ENCODE measurements around the gene PPP1R13L. TPM values are rescaled to one million over a fixed set of nuclear protein-coding genes. Genes with fewer than 3 reads are reported as not detected.

The PPP1R13L gene
- polyA plus RNA-seq, 3 donors from 2014 or later: 0.08 to 0.84 TPM; not detected in 1

- DNase-seq: no peak
- Mint-ChIP-seq H3K27me3 (ENCODE audit: low read depth in 3 of 3) (peaks cover 0 to 1% (median 0%) of the 10 kb centered on the region in 3 donors), H3K4me1 (peaks cover 0 to 2% of the 10 kb centered on the region in 2 donors), H3K36me3 (peaks cover 0 to 10% (median 8%) of the 10 kb centered on the region in 3 donors), H3K4me3 (no peak overlapping the region), H3K9me3 (no peaks in the 10 kb centered on the region), H3K27ac (no peak overlapping the region)
These were observed 54.3 kb downstream of the PPP1R13L start for GRCh38 chr19:45350477-45351058.

- Mint-ChIP-seq H3K36me3 (peaks cover 0 to 8% (median 6%) of the 10 kb centered on the region in 3 donors), H3K27ac (no peak overlapping the region), H3K9me3 (no peaks in the 10 kb centered on the region), H3K4me1 (peaks cover 0 to 2% of the 10 kb centered on the region in 2 donors), H3K4me3 (no peak overlapping the region), H3K27me3 (ENCODE audit: low read depth in 3 of 3) (peaks cover 0 to 4% (median 0%) of the 10 kb centered on the region in 3 donors)
- DNase-seq: no peak
These were observed 55.4 kb downstream of the PPP1R13L start for GRCh38 chr19:45349430-45349941.

DNA sequence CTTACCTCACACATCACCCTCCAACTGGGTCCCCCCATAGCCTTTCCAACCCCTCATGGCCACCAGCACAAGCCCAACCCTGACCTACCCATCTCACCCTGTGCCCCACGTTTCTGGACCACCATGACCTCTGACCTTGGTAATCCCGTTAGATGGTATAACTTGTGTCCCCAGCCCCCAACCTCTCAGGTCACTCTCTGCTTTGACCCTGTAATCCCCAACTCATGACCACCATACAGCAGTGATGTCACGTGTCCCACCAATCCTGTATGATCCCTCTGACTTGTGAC is 55.8 kb downstream of the PPP1R13L start:
- peaks cover 0 to 4% (median 0%) of the 10 kb centered on the region in 3 donors for H3K27me3 Mint-ChIP-seq (ENCODE audit: low read depth in 3 of 3)
- H3K36me3 Mint-ChIP-seq: peaks cover 0 to 8% (median 6%) of the 10 kb centered on the region in 3 donors
- H3K4me1 Mint-ChIP-seq: no peaks in the 10 kb centered on the region
- DNase-seq: no peak
- no peak overlapping the region for H3K27ac Mint-ChIP-seq
- H3K4me3 Mint-ChIP-seq: no peak overlapping the region
- H3K9me3 Mint-ChIP-seq: no peaks in the 10 kb centered on the region

DNA sequence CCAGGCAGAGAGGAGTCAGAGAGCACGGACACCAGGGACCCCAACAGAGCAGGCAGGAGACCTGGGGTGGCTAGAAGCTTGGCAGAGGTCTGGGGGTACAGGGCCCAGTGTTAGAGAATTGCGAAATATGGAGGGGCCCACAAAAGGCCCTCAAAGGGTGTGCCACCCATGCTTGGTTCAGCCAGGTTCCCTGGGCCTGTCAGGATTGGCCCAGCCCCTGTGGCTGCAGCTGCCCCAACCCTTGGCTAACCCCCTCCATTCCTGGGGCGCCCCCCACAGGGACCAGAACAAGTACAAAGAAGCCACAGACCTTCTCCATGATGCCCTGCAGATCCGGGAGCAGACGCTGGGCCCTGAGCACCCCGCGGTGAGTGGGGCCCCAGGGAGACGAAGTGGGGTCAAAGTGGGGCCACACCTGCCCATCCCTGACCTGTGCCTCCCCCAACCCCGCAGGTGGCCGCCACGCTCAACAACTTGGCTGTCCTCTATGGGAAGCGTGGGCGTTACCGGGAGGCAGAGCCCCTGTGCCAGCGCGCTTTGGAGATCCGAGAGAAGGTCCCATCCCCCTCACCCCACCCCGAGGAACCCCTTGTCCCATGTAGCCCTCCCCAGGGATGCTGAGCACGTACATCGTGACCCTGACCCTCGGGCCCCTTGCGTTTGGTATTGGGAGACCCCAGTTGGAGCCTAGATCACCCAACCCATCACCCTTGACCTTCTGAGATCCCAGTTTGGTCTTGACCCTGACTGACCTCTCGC is 56.3 kb downstream of the PPP1R13L start:
- Mint-ChIP-seq H3K4me3 (no peak overlapping the region), H3K9me3 (no peaks in the 10 kb centered on the region), H3K27ac (no peak overlapping the region), H3K4me1 (no peaks in the 10 kb centered on the region), H3K27me3 (ENCODE audit: low read depth in 3 of 3) (peaks cover 0 to 4% (median 2%) of the 10 kb centered on the region in 3 donors), H3K36me3 (peaks cover 0 to 7% (median 4%) of the 10 kb centered on the region in 3 donors)
- no peak for DNase-seq

DNA sequence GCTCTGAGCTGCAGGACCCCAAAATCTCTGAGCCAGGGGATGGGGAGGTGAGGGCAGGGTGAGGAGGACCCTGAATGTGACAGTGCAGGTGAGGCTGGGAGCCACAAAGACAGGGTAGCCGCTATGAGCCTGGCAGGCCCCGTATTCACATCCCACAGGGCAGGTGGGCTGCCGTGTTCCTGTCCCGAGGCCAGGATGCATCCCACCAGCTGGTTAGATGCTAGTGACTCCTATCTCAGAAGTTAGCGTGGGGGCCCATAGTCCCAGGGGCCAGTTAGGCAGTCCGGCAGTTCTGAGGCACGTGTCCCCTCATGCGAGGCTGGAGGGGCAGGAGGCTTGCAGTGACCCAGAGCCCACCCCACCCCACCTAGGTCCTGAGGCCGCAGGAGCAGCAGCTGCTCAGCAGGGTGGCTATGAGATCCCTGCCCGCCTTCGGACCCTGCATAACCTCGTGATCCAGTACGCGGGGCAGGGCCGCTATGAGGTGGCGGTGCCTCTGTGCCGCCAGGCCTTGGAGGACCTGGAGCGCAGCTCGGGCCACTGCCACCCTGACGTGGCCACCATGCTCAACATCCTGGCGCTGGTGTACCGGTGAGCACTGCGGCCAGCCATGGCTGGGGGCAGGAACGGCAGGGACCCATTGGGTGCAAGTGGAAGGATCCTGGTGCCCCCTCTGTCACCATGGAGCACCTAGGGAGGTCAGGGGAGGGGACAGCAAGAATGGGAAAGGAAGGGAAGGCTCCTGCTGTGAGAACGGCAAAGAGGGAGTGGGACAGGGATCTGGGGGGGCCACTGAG is 57.1 kb downstream of the PPP1R13L start:
- Mint-ChIP-seq H3K4me1 (no peaks in the 10 kb centered on the region), H3K9me3 (no peaks in the 10 kb centered on the region), H3K27me3 (ENCODE audit: low read depth in 3 of 3) (peaks cover 0 to 4% (median 4%) of the 10 kb centered on the region in 3 donors), H3K36me3 (peaks cover 0 to 3% (median 0%) of the 10 kb centered on the region in 3 donors), H3K27ac (no peak overlapping the region), H3K4me3 (no peak overlapping the region)
- DNase-seq: no peak

DNA sequence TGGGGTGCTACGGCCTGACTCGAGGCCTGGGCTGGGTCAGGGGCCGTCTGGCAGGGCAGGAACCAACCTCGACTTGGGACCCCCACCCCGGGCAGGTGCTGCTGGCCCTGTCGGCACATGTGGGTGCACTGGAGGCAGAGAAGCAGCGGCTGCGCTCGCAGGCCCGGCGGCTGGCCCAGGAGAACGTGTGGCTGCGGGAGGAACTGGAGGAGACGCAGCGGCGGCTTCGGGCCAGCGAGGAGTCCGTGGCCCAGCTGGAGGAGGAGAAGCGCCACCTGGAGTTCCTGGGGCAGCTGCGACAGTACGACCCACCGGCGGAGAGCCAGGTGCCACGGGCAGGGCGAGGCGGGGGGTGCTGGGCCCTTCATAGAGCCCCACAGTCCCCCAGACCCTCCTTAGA is 58.4 kb downstream of the PPP1R13L start:
- Mint-ChIP-seq H3K4me3 (no peak overlapping the region), H3K36me3 (peaks cover 0 to 3% (median 0%) of the 10 kb centered on the region in 3 donors), H3K4me1 (no peaks in the 10 kb centered on the region), H3K27me3 (ENCODE audit: low read depth in 3 of 3) (peaks cover 0 to 4% (median 4%) of the 10 kb centered on the region in 3 donors), H3K27ac (no peak overlapping the region), H3K9me3 (no peaks in the 10 kb centered on the region)
- DNase-seq: no peak

GRCh38 chr19:45345506-45345860 is 59.4 kb downstream of the PPP1R13L start:
- Mint-ChIP-seq H3K4me1 (peaks cover 0 to under 1% of the 10 kb centered on the region in 2 donors), H3K27ac (no peak overlapping the region), H3K27me3 (ENCODE audit: low read depth in 3 of 3) (peaks cover 0 to 4% (median 4%) of the 10 kb centered on the region in 3 donors), H3K36me3 (no peaks in the 10 kb centered on the region), H3K4me3 (no peak overlapping the region), H3K9me3 (no peaks in the 10 kb centered on the region)
- no peak for DNase-seq

DNA sequence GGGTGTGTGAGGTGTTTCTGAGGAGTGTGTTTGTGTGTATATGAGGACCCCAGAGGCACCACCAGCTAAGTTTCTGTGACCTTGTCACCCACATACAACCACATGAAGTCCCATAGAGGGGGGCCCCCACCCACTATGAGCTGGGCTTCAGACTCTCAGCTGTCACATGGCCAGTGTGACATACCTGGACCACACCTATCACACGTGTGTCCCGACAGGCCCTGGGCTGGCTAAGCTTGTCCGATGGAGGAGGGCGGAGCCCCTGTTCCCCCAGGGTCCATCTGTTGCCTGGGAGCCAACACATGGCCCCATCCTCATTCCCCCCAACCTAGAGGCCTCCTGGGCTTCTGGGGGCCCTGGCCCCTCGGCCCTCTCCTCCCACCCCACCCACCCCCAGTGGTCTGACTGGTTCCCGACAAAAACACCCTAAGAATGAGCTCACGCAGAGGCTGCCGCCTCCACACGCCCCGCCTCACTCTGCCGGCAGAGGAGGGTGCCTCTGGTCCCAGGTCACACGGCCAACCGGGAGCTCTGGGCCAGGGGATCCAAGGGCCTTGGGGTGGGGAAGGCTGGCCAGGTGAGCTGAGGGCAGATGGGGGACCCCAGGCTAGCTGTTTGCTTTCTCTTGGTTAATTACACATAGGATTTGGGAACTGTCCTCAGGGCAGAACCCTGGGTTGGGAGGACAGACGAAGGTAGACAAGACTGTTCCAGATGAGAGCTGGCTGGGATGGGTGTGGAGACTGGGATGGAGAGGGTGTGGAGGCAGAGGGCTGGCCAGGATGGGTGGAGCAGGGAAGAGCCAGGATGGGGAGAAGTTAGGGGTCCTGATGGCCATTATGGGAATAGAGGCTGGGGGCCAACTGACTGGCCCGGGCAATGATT is 60.0 kb downstream of the PPP1R13L start:
- peaks cover 4 to 6% of the 10 kb centered on the region in 2 donors for H3K4me1 Mint-ChIP-seq

GRCh38 chr19:45342911-45343310 is 62.0 kb downstream of the PPP1R13L start:
- H3K36me3 Mint-ChIP-seq: no peaks in the 10 kb centered on the region
- H3K4me1 Mint-ChIP-seq: peaks cover 6 to 11% of the 10 kb centered on the region in 2 donors
- no peak overlapping the region for H3K27ac Mint-ChIP-seq
- H3K27me3 Mint-ChIP-seq (ENCODE audit: low read depth in 3 of 3): peaks cover 11 to 12% (median 12%) of the 10 kb centered on the region in 3 donors
- no peak overlapping the region for H3K4me3 Mint-ChIP-seq
- no peak for DNase-seq
- H3K9me3 Mint-ChIP-seq: no peaks in the 10 kb centered on the region

More for the DNA sequence above, 60.0 kb downstream of the PPP1R13L start:
- Mint-ChIP-seq H3K36me3 (no peaks in the 10 kb centered on the region), H3K27me3 (ENCODE audit: low read depth in 3 of 3) (peaks cover 4 to 10% (median 5%) of the 10 kb centered on the region in 3 donors), H3K9me3 (no peaks in the 10 kb centered on the region), H3K4me3 (no peak overlapping the region), H3K27ac (no peak overlapping the region)
- DNase-seq: no peak

DNA sequence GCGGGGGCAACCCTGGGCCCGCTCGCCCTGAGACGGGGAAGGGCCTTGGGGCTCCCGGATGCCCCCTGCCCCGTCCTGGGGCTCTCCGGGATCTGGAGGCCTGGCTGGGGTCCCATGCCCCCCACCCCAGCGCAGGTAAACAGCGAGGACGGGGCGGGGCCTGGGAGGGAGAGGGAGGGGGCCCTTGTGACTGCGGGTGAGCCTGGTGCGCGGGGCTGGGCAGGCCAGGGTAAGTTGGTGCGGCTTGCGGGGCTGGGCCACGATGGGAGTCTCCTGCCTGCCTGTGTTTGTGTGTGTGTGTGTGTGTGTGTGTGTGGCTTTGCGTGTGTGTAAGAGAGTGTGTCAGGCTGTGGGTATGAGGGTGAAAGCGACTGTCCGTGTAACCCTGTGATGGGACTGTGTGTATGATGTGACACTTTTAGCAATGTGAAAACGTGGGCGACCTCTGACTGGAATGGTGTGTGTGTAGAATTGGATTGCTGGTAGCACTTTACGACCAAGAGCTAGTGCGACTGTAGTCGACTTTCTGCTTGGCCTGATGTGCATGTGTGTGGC is 63.9 kb downstream of the PPP1R13L start:
- H3K27ac Mint-ChIP-seq: no peak overlapping the region
- H3K36me3 Mint-ChIP-seq: no peaks in the 10 kb centered on the region
- DNase-seq: no peak
- peaks cover 11 to 12% (median 12%) of the 10 kb centered on the region in 3 donors for H3K27me3 Mint-ChIP-seq (ENCODE audit: low read depth in 3 of 3)
- no peak overlapping the region for H3K4me3 Mint-ChIP-seq
- peaks cover 6 to 11% of the 10 kb centered on the region in 2 donors for H3K4me1 Mint-ChIP-seq
- no peaks in the 10 kb centered on the region for H3K9me3 Mint-ChIP-seq

DNA sequence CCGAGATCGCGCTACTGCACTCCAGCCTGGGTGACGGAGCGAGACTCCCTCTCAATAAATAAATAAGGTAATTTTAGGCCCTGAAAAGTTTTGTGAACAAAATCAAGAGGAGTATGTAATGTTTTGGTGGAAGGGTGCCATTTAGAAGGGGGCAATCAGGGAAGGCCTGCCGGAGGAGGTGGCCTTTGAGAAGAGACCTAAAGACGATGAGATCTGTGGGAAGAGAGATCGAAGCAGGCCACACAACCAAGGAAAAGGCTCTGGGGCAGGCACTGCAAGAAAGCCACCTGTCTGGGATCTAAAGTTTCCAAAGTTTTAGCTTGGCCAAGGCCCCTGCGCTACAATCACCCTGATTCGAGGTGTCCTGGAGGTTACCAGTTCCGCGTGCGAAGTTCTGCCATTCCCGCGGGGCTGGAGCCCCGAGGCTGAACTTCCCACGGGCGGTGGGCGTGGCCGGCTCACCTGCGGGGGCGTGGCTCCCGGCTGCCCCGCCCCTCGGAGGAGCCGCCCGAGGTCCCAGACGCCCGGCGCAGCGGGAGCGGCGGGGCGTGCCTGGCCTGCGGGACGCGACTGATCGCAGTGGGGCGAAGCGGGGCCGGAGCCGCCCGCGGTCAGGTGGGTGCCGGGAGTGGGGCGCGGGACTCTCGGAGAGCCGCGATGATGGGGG is 64.5 kb downstream of the PPP1R13L start, which contains the start of gene KLC3:
TSS of gene KLC3 (plus strand) at position 519 of the 667 bp plus-strand sequence. CDS start 4,792 bp downstream, outside the sequence.
- Mint-ChIP-seq H3K36me3 (no peaks in the 10 kb centered on the region), H3K4me3 (peak within 1 kb of the TSS; percentile 40 to 76 (median 75)), H3K9me3 (no peaks in the 10 kb centered on the region), H3K4me1 (peaks cover 6 to 11% of the 10 kb centered on the region in 2 donors), H3K27me3 (ENCODE audit: low read depth in 3 of 3) (peaks cover 11 to 12% (median 11%) of the 10 kb centered on the region in 3 donors), H3K27ac (no peak within 1 kb of the TSS)
- peak in 1 of 3 donors; percentile 21 for DNase-seq

DNA sequence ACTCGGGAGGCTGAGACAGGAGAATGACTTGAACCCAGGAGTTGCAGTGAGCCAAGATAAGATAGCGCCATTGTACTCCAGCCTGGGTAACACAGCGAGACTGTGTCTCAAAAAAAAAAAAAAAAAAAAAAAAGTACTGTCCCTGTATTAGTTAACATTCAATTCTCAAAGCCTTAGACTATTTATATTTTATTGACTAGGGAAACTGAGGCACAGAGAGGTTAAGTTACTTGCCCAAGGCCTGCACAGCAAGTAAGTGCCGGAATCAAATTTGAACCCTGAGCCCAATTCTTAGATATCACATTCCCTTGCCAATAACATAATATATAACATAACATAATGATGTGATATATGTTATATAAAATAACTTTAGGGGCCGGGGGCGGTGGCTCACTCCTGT is 65.2 kb downstream of the PPP1R13L start:
- no peak for DNase-seq
- Mint-ChIP-seq H3K9me3 (no peaks in the 10 kb centered on the region), H3K27me3 (ENCODE audit: low read depth in 3 of 3) (peaks cover 8 to 12% (median 11%) of the 10 kb centered on the region in 3 donors), H3K27ac (no peak overlapping the region), H3K4me3 (peak overlapping the region in 1 of 5 donors; percentile 50), H3K4me1 (peaks cover 6 to 11% of the 10 kb centered on the region in 2 donors), H3K36me3 (no peaks in the 10 kb centered on the region)

Data from immature natural killer cell (primary cell).